Central memory CD4-positive, alpha-beta T cell (primary cell): Measurements from ENCODE around the gene RAET1G.
"Not testable (repeated sequence)": the region's sequence is repeated elsewhere in the genome, so short reads cannot be mapped to it uniquely, and the experiment has no call there.

Source experiments
- DNase-seq: peaks from one replicate; pipeline ENCODE4 v3.0.0; 2022

RAET1G gene

DNA sequence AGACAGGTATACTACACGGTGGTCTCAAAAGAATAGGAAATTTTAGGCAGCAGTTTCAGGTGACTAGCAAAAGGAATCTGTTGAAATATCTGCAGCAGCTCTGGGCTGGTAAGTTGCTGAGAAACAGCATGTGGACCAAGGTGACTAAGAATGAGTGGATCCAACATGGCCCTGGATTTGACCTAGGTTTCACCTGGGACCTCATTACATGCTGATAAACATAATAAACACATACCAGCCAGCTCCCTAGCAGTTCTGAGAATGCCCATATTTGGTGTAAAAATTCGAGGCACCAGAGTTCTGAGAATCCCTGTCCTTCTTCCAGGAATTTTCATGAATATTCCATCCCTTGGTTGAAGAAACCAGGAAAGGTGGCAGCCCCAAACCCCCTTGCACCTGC is 30.5 kb upstream of the RAET1G start:
- DNase-seq = not testable (repeated sequence)

DNA sequence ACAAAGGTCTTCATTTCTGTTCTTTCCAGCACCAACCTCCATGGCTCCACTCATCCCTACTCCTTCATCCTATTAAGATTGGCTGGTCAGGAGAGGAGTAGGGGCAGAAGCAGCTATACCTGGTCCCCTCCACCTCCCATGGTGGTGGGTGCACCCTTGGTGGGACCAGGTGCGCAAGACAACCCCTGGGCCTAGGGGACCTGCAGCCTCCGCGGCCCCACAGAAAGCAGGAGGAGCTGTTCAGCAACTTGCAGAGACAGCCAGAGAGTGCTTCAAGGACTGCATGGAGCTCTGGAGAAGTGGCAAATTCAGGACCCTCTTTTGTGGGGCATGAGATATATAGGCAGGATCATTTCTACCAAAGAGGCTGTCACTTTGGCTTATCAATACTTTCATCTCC is 28.7 kb upstream of the RAET1G start:
- DNase-seq = no peak

DNA sequence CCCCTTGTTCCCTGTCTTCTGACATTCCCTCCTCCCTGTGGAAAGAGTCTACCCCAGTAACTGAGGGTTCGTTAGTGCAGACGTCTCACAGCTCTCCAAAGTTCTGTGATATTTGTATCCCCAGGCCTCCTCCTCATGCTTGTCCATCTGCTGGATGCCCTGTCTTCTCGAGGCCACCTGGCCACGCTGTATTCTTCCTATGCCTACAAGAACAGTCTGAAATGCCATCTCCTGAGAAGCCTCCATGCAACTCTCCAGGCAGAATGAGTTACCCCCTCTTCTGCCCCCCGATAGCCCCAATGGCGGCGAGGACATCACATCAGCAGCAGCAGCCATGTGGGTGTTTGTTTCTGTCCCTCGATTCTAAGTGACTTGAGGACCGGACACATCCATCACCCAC is 28.2 kb upstream of the RAET1G start:
- DNase-seq = no peak

DNA sequence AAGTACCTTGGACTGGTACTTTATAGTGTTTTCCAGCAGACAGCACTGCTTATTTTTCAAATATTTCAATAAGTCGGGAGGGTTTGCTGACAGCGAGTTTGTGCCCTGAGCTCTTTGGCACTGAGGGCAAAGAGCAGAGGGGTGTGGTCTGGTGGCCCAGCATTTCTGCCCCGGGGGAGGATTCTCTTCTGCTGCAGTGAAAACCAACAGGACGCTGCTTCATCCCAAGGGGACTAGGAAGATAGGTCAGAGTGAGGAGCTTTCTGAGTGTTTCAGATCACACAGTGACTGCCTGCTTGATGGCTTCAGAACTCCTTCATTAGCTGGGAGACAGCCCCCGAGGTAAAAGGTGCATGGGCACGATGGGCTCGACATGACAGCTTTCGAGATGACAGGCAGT is 27.5 kb upstream of the RAET1G start:
- DNase-seq = no peak

DNA sequence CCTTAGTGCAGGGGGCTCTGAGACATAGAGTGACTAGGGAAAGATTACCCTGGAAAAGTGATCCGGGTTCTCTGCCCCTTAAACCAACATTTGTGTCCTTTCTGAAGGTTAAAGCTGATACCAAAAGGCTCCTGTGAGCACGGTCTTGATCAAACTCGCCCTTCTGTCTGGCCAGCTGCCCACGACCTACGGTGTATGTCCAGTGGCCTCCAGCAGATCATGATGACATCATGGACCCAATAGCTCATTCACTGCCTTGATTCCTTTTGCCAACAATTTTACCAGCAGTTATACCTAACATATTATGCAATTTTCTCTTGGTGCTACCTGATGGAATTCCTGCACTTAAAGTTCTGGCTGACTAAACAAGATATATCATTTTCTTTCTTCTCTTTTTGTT is 25.7 kb upstream of the RAET1G start:
- no peak for DNase-seq

DNA sequence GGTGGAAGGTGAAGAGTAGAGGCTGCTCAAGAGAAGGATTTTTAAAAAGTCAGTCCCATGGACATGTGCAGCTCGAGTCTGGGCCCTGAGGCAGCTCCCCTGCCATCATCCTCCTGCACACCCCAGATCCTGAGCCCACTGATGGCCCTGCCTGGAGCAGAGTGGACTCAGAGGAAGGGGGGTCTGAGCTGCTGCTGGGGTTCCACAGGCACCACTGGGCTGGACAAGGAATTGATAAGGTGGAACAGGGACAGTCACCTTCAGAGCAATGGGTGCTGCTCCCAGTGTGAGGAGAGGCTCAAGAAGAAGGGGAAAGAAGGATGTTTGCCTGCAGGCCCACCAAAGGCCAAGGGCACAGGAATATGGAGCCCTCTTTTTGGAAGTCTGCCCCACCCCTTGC is 25.1 kb upstream of the RAET1G start:
- no peak for DNase-seq

DNA sequence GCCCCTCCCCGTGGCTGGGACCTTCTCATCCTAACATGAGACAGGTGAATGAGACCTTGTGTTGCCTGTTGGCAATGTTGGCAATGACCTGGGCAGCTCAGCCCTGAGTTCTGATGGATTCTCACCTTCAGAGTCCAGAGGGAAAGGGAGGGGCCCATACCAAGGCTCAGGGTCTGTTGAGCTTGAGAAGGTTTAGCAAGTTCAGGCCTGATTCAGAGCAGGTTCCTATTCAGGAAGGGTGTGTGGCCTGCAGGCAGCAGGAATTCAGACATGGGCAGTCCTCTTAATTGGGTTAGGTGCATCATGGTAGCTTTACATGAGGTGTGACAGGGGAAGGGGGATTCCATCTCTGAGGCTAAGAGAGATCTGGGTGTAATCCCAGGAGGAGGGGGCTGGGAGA is 24.6 kb upstream of the RAET1G start:
- DNase-seq = not testable (repeated sequence)

DNA sequence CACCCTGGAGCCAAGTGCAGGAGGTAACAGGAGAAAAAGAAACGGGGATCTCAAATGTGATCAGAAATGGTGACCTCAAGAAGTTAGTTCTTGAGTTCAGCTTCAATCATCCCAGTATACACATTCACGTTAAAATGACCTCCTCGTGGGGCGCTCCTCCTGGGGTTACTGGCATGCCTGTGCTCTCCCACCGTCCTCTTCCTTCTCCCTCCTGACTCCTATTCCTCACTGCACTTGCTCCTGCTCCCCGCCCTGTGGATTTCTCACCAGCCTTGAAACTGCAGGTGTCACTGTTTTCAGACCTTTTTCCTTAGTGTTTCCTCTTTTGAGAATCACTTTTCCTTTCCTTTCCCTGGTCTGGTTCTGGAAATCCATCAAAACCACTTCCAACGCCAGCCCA is 23.7 kb upstream of the RAET1G start:
- not testable (repeated sequence) for DNase-seq

DNA sequence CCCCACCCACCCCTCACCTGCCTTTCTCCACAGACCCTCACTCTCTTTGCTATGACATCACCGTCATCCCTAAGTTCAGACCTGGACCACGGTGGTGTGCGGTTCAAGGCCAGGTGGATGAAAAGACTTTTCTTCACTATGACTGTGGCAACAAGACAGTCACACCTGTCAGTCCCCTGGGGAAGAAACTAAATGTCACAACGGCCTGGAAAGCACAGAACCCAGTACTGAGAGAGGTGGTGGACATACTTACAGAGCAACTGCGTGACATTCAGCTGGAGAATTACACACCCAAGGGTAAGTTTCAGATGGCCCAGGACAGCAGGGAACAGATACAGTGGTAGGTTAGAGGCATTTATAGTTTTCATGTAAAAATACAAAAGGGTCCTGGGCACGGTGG is 22.4 kb upstream of the RAET1G start:
- not testable (repeated sequence) for DNase-seq

DNA sequence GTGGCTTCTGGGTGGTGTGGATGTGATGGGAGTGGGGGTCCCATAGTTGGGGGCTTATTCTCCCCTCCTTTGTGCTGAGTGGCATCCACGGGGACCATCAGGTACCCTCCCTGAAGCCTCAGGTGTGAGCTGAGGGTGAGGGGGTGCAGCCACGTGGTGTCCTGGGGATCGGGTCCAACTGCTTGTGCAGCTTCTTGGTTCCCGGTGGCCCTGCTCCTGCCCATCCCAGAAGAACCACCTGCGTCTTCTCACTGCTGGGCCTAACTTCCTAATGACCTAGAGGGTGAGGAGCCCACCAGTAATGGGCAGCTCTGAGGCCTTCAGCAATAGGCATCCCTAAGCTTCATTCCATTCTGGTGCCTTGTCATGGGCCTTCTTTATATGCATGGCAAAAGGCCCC is 20.4 kb upstream of the RAET1G start:
- DNase-seq = not testable (repeated sequence)

DNA sequence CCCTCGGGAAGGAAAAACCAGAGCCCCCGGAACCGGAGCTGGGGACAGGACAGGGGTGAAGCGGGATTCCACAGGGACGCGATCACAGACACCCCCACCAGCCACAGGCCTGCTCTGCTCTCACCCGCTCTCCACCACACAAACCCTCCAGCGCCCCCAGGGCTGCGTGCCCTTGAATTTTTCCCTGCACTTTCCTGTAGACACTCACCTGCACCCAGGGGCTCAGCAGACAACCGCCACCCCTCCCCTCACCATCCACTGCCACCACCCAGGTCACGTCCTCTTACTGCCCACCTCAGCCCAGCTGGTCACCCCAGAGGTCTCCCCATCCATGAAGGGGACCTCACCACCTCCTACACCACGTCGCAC is 19.5 kb upstream of the RAET1G start:
- DNase-seq = no peak

DNA sequence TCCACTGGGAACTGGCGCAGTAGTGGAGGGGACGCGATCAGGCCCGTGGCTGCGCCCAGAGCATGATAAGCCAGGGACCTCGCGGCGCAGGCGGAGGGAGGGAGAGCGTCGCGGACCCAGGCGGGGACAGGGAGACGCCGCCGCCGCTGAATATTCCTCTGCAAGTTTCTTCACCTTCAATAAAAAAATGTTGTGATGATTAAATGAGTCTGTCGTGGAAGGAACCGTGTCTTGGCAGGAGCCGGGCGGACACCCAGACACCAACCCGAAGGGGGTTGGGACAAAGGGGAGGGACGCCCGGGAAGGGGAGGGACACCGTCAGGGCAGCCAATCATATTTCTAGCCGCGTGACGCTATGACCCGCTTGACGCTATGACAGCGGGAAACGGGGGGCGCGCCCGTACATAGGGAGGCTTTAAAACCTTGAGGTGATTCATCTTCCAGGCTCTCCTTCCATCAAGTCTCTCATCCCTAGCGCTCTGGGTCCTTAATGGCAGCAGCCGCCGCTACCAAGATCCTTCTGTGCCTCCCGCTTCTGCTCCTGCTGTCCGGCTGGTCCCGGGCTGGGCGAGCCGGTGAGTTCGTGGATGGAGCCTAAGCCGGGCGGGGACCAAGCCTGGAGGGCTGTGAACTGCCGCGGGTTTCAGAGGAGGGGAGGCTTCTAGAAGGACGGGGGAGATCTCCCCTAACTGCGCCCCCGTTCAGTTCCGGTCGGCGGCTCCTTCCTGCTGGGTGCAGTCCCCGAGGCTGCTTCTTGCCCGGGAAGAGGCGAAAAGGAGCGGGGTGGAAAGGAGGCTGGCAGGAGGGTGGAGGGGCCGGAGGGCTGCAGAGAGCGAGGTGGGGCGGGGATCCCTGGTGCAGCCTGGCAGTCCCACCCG is 18.9 kb upstream of the RAET1G start, which contains the start of gene ULBP2:
TSS of gene ULBP2 (plus strand) at position 432 of the 878 bp plus-strand sequence. CDS start at position 491, 59 bp downstream.
- DNase-seq = peak; percentile 90

DNA sequence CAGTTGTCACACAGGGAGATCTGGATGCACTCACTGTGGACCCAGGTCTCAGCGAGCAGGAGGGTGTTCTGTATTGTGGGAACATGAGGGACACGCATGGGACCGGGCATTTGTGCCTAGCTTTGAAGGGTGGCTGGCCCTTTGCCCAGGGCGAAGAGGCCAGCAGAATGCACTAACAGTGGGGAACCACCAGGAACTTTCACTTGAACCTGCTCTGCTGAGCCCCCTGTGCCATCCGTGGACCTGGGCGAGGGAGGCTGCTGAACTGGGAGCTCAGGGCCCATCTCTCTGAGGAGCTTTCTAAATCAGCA is 17.7 kb upstream of the RAET1G start:
- DNase-seq = no peak

DNA sequence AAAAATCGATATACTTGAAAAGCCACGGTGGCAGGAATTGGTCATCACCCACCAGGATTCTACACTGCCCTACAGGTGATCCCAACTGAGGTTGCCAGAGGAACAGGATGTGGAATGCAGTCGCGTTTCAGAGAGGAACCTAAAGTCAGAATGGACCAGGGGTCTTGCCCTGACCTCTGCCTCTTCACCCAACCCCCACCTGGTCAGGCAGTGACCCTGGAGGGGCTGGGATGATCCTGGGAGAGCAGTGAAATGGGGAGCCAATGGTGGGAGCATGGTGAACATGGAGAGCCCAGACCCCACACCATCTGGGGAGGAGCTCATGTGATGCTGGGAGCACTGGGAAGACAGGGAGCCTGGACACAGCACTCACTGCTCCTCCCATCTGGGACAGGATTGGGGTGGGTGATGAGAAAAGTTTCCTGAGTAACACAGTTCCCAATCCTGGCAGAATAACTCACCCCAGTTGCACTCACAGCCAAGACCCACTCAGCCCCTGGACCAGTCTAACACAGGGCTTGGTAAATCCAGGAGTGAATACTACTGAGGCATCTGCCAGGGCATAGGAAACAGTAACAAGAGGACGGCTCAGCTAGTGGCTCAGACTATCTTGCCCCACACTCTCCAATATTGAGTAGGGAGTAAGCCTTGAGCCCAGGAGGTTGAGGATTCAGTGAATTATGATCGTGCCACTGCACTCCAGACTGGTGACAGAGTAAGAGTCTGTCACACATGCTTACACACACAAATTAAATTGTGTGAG is 17.2 kb upstream of the RAET1G start:
- DNase-seq = no peak

DNA sequence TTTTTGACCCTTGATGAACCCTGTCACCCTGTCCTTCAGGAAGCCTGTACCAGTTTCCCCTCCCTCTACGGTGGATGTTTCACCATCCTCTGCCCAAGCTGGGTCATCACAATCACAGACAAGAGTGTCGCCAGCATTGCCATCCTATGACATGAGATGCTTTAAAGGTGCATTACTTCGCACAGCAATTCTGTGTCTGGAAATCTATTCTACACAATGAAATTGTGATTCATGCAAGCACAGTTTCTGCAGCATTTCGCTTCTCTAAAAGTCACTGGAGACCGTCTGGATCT is 16.4 kb upstream of the RAET1G start:
- DNase-seq = no peak

DNA sequence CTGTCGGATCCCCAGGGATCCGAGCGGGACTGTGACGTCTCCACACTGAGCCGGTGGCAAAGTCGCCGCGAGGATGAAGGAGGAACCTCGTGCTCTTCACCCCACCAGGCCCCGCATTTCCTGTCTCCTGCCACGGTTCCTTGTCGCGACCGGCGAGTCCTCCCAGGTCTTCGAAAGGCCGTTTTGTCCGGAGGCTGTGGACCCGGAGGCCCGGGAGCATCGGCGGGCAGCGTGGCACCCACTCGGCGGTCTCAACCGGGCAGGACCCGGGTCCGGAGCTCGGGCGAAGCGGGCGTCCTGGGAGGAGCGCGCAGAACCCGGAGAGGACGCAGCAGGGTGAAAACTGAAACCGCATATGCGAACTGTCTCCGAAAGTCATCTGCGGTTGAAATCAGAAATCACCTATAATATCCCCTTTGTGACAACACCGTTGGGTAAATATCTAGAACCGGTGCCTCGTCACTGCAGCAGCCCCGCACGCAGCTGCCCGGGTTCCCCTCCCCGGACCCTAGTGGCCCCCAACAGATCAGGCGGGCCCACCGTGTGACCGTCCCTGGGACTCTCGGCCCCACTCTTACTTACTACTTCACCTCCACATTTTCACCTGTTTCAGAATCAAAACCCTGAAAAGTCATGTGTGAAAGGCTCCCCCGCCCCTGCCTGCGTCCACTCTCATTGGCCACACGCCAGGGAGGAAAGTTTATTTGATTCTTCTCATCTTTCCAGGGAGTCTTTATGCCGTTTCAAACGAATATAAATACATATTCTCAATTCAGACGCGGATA is 15.8 kb upstream of the RAET1G start:
- peak; percentile 76 for DNase-seq

DNA sequence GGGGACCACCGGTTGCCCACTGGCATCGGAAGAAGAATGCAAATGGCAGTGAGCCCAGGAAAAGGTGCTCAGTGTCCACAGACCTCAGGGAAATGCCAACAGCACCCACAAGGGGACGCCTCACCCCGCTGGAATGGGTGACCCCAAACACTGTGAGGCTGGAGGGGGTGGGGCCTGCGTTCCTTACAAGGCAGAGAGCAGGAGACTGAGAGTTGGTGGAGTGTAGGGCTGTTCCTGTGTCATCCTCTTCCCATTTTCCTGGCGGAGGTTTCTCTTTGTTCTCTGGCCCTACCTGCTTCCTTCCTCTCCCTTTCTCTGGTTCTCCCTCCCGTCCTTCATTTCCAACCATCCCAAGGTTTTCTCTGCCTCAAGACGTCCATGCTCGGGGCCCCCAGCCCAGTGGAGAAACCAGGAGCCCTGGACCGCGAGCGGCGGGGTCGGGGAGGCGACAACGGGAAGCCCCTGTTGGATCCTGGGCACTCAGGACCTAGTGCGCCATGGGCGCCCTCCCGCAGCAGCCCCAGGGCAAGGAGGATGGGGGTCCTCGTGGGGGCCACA is 15.2 kb upstream of the RAET1G start:
- DNase-seq = not testable (repeated sequence)

DNA sequence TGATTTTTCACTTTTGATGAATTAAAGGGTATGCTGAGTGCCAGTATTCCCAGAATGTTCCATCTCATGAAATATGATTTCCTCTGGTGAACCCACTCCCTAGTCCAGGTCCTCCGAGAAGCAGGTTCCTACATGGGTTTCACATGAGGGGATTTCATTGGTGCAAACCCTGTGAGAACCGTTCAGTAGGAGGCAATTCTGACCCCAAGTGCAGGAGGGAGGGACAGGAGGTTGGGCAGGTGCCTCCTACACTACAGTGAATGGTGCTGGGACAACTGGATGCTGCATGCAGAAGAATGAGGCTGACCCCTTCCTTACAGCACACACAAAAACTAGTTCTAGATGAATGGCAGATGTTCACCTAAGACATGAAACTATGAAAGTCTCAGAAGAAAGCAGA is 13.8 kb upstream of the RAET1G start:
- no peak for DNase-seq

DNA sequence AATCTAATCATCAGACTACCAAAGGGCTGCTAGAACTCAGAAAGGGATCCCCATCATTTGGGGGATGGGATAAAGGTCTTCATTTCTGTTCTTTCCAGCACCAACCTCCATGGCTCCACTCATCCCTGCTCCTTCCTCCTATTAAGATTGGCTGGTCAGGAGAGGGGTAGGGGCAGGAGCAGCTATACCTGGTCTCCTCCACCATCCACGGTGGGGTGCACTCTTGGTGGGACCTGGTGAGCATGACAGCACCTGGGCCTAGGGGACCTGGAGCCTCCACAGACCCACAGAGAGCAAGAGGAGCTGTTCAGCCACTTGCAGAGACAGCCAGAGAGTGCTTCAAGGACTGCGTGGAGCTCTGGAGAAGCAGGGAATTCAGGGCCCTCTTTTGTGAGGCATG is 12.7 kb upstream of the RAET1G start:
- DNase-seq = no peak

DNA sequence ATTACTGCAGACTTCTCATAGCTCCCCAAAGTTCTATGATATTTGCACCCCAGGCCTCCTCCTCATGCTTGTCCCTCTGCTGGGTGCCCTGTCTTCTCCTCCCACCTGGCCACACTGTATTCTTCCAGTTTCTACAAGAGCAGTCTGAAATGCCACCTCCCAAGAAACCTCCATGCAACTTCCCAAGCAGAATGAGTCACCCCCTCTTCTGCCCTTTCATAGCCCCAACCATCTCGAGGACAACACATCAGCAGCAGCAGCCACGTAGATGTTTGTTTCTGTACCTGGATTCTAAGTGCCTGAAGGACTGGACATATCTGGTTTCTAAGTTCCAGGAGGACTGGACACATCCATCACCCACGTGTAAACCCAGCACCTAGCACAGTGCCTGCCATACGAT is 12.3 kb upstream of the RAET1G start:
- no peak for DNase-seq

DNA sequence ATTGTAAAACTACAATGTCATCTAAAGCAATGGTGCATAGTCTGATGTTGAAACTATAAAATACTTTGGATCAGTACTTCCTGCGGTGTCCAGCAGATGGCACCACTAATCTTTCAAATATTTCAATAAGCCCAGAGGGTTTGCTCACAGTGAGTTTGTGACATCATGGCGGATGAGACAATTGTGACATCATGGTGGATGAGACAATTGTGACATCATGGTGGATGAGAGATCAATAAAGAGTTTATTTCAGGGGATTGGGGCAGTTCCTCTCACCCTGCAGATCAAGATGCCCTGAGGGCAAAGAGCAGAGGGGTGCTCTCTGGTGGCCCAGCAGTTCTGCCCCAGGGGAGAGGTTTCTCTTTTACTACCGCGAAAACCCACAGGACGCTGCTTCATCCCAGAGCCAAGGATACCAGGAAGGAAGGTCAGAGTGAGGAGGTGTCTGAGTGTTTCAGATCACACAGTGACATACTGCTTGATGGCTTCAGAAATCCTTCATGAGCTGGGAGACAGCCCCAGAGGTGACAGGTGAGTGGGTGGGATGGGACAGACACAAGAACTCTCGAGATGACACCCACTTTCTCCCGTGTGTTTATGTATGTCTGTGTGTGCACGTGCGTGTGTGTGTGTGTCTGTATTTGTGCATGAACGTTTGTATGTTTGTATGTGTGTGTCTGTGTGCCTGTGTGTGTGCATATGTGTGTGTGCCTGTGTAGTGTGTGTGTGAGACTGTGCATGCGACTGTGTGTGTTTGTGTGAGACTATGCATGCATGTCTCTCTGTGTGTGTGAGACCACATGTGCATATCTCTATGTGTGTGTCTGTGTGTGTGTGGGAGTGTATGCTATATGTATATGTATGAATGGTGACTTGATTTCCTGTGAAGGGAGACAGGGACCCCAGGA is 11.6 kb upstream of the RAET1G start:
- DNase-seq = peak; percentile 72

DNA sequence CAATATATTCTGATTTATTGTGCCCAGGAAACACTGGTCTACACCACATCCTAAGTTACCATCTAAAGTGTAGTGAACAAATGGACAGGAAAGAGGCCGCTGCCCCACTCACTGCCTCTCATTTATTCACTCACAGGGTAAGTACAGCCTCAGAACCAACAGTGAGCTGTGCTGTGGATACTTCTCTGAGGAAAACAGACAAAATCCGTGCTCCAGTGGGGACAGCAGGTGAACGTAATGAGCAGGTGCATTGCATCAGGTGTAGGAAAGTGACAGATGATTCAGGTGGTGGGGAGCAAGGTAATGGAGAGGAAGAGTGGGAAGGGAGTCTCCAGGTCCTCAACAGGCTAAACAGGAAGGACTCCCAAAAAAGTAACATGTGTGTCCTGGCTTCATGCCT is 10.5 kb upstream of the RAET1G start:
- no peak for DNase-seq
